Stomach (tissue), 9 donors: ENCODE results near the gene PMVK. TPM values are rescaled to one million over a fixed set of nuclear protein-coding genes. Genes with fewer than 3 reads are reported as not detected.
"Not testable (repeated sequence)": the region's sequence is repeated elsewhere in the genome, so short reads cannot be mapped to it uniquely, and the experiment has no call there.

Source experiments
- DNase-seq, 2 donors: peaks; one replicate each; pipeline versions ENCODE4 v3.0.0 to v3.0.0-alpha.2; 2013 to 2019
- H3K27ac ChIP-seq, 5 donors: fragments of 200-600 bp in 4 of 5; sonication (generic) in 4 of 5; one replicate each; pipeline ENCODE4 v1.5.1; 2013 to 2019; ENCODE audit warnings: mild to moderate bottlenecking in 1 of 5, moderate library complexity in 1 of 5
- H3K27me3 ChIP-seq, 3 donors: fragments of 200-600 bp; sonication (generic); one replicate each; pipeline ENCODE4 v1.5.1; 2017 to 2019; ENCODE audit warnings: mixed run types in 1 of 3
- H3K36me3 ChIP-seq, 4 donors: fragments of 200-600 bp; sonication (generic); 1 replicate in 3 of 4; 2 replicates in 1 of 4; pipeline ENCODE4 v1.5.1; 2016 to 2019
- H3K4me1 ChIP-seq, 4 donors: fragments of 200-600 bp; sonication (generic); one replicate each; pipeline ENCODE4 v1.5.1; 2016 to 2019
- H3K4me3 ChIP-seq, 4 donors: fragments of 200-600 bp; sonication (generic) in 3 of 4; one replicate each; pipeline ENCODE4 v1.5.1; 2016 to 2019; ENCODE audit warnings: mild to moderate bottlenecking in 1 of 4
- H3K9me3 ChIP-seq, 4 donors: fragments of 200-600 bp; sonication (generic); one replicate each; pipeline ENCODE4 v1.5.1; 2016 to 2019
- CTCF ChIP-seq, 7 experiments: fragments of 450-650 bp in 4 of 7; fragments of 200-600 bp in 3 of 7; sonication (generic) in 3 of 7; IDR thresholded peaks; one replicate each; pipeline ENCODE4 v1.5.1; 2016 to 2019; ENCODE audit warnings: antibody characterized with exemption in 7 of 7, control low read depth in 2 of 7, mild to moderate bottlenecking in 1 of 7
- EP300 ChIP-seq: sonication (generic); formaldehyde crosslinking; IDR thresholded peaks from one replicate; pipeline ENCODE4 v1.6.1; 2017; ENCODE audit warnings: antibody characterized with exemption
- POLR2A ChIP-seq, 4 donors: fragments of 450-650 bp; IDR thresholded peaks; one replicate each; pipeline ENCODE4 v1.6.1; 2016; ENCODE audit warnings: antibody characterized with exemption in 4 of 4, control low read depth in 2 of 4, mild to moderate bottlenecking in 1 of 4, moderate library complexity in 1 of 4
- POLR2AphosphoS5 ChIP-seq, 3 donors: sonication (generic); formaldehyde crosslinking; IDR thresholded peaks; one replicate each; pipeline ENCODE4 v1.6.1; 2016; ENCODE audit warnings: antibody characterized with exemption in 3 of 3
- WGBS, 5 donors: extraction: QIAGEN DNeasy Blood & Tissue Kit in 3 of 5; methylation state at CpG; one replicate each; pipeline versions ENCODE4 v1.1.5 to v1.1.7; 2013 to 2018; 5-methylcytosine and 5-hydroxymethylcytosine counted together
- intact Hi-C: fragments of 100-400 bp; cut with DNase I; formaldehyde crosslinking; loops from one replicate; pipeline ENCODE4 v1.15.1; 2023; ENCODE audit warnings: low total_unique reads
- polyA plus RNA-seq, 3 donors: library from polyadenylated mRNA; stranded (reverse); fragments of 200-250 nt; gene quantifications; one replicate each; pipeline ENCODE4 v1.2.3, GENCODE V29; 2013
- total RNA-seq, 5 donors: library from RNA; depleted of rRNA; stranded (reverse); fragments of >200 nt; gene quantifications; one replicate each; pipeline versions ENCODE4 v1.1.0 to v1.2.3, GENCODE V29; 2014 to 2016
- donor health status: healthy with polysubstance abuse.
- donor health status: Bipolar disorder and iron deficiency.
- donor health status: healthy.

Gene PMVK
- total and polyA plus RNA-seq, 8 donors: 10.1 to 57.1 (median 41.1) TPM

- Histone ChIP-seq H3K4me3 (no peak overlapping the region), H3K36me3 (peaks cover 0 to 4% (median 0%) of the 10 kb centered on the region in 4 donors), H3K27ac (no peak overlapping the region), H3K4me1 (no peaks in the 10 kb centered on the region), H3K27me3 (no peaks in the 10 kb centered on the region), H3K9me3 (no peaks in the 10 kb centered on the region)
- no peak for TF ChIP-seq EP300
- TF ChIP-seq CTCF (IDR thresholded peaks at IDR 0.05): no peak
- TF ChIP-seq POLR2A (IDR thresholded peaks at IDR 0.05): no peak
- intact Hi-C loops: no loop called here
- WGBS, 5 donors: 89 to 93% (median 91%) methylated on average over 8 of the region's 8 CpGs
- no peak for DNase-seq
Observed at GRCh38 chr1:154911691-154912550, 24.6 kb downstream of the PMVK start.

- peaks cover 0 to 4% (median 0%) of the 10 kb centered on the region in 4 donors for H3K36me3 ChIP-seq
- no peak overlapping the region for H3K4me3 ChIP-seq
Observed at GRCh38 chr1:154910851-154911250, 25.7 kb downstream of the PMVK start.

GRCh38 chr1:154908937-154909336, 27.6 kb downstream of the PMVK start:
- H3K9me3 ChIP-seq: no peaks in the 10 kb centered on the region
- H3K4me3 ChIP-seq: no peak overlapping the region
- no peaks in the 10 kb centered on the region for H3K27me3 ChIP-seq
- DNase-seq: no peak
- H3K36me3 ChIP-seq: peaks cover 0 to 4% (median 0%) of the 10 kb centered on the region in 4 donors
- intact Hi-C loops: no loop called here
- TF ChIP-seq CTCF (IDR thresholded peaks at IDR 0.05) (no peak), POLR2AphosphoS5 (IDR thresholded peaks at IDR 0.05) (no peak), POLR2A (IDR thresholded peaks at IDR 0.05) (no peak), EP300 (no peak)
- H3K4me1 ChIP-seq: no peaks in the 10 kb centered on the region
- H3K27ac ChIP-seq: no peak overlapping the region
- WGBS, 5 donors: 83 to 94% (median 91%) methylated on average over 5 of the region's 5 CpGs

More at GRCh38 chr1:154910851-154911250, 25.7 kb downstream of the PMVK start:
- no peak for TF ChIP-seq POLR2A (IDR thresholded peaks at IDR 0.05)
- TF ChIP-seq POLR2AphosphoS5 (IDR thresholded peaks at IDR 0.05): no peak
- no peak for TF ChIP-seq EP300
- no peak for TF ChIP-seq CTCF (IDR thresholded peaks at IDR 0.05)
- H3K27me3 ChIP-seq: no peaks in the 10 kb centered on the region
- no peak overlapping the region for H3K27ac ChIP-seq
- H3K9me3 ChIP-seq: no peaks in the 10 kb centered on the region
- no peak for DNase-seq
- H3K4me1 ChIP-seq: no peaks in the 10 kb centered on the region
- intact Hi-C loops: no loop called here
- WGBS, 5 donors: 89 to 94% (median 92%) methylated on average over 5 of the region's 5 CpGs

GRCh38 chr1:154908129-154908528, 28.4 kb downstream of the PMVK start:
- DNase-seq, intact Hi-C loops: not testable (repeated sequence)

GRCh38 chr1:154906621-154907081, 29.9 kb downstream of the PMVK start:
- Histone ChIP-seq H3K36me3 (no peaks in the 10 kb centered on the region), H3K27me3 (no peaks in the 10 kb centered on the region), H3K9me3 (no peaks in the 10 kb centered on the region), H3K27ac (no peak overlapping the region), H3K4me1 (no peaks in the 10 kb centered on the region), H3K4me3 (no peak overlapping the region)
- intact Hi-C loops: no loop called here
- peak; percentile 28 to 29 for DNase-seq
- WGBS, 5 donors: 73 to 81% (median 77%) methylated on average over 7 of the region's 7 CpGs
- TF ChIP-seq CTCF (IDR thresholded peaks at IDR 0.05) (peak in 4 of 7 experiments; percentile 29 to 62 (median 56)), POLR2A (IDR thresholded peaks at IDR 0.05) (no peak), POLR2AphosphoS5 (IDR thresholded peaks at IDR 0.05) (no peak), EP300 (no peak)

More at GRCh38 chr1:154908129-154908528, 28.4 kb downstream of the PMVK start:
- H3K9me3 ChIP-seq, H3K36me3 ChIP-seq, H3K27me3 ChIP-seq, H3K27ac ChIP-seq, H3K4me1 ChIP-seq, H3K4me3 ChIP-seq: not testable (repeated sequence)
- 53 to 72% (median 59%) methylated on average over 3 of the region's 3 CpGs for WGBS, 5 donors
